SK-N-SH (cell line): ENCODE data around the gene DAZAP2.

Experiments
- ELF1 ChIP-seq: IDR thresholded peaks from 2 replicates; pipeline ENCODE4 v1.4.0; 2012
- EP300 ChIP-seq, 2 experiments: IDR thresholded peaks; 2 replicates each; pipeline versions ENCODE4 v1.4.0 to v1.6.1; 2012; ENCODE audit warnings: borderline replicate concordance in 1 of 2, low read depth in 1 of 2, low read length in 1 of 2
- FOXJ3 ChIP-seq: sonication (generic); formaldehyde crosslinking; IDR thresholded peaks from 2 replicates; pipeline ENCODE4 v1.5.1; 2020; ENCODE audit warnings: mild to moderate bottlenecking, missing genetic modification reagents
- TCF12 ChIP-seq: IDR thresholded peaks from 2 replicates; pipeline ENCODE4 v1.4.0; 2012
- TF ChIP-seq, protein P1 (sequence below): fragments of 200-600 bp; sonication (generic); IDR thresholded peaks from 2 replicates; pipeline ENCODE4 v1.6.1; 2017; ENCODE audit warnings: antibody characterized with exemption, mild to moderate bottlenecking, moderate library complexity

GRCh38 chr12:51253276-51253675 is 14.7 kb downstream of the DAZAP2 start:
- TF ChIP-seq, protein P1, sequence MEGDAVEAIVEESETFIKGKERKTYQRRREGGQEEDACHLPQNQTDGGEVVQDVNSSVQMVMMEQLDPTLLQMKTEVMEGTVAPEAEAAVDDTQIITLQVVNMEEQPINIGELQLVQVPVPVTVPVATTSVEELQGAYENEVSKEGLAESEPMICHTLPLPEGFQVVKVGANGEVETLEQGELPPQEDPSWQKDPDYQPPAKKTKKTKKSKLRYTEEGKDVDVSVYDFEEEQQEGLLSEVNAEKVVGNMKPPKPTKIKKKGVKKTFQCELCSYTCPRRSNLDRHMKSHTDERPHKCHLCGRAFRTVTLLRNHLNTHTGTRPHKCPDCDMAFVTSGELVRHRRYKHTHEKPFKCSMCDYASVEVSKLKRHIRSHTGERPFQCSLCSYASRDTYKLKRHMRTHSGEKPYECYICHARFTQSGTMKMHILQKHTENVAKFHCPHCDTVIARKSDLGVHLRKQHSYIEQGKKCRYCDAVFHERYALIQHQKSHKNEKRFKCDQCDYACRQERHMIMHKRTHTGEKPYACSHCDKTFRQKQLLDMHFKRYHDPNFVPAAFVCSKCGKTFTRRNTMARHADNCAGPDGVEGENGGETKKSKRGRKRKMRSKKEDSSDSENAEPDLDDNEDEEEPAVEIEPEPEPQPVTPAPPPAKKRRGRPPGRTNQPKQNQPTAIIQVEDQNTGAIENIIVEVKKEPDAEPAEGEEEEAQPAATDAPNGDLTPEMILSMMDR, result no peak
- no peak for TF ChIP-seq FOXJ3 (CRISPR knock-in tag)
- TF ChIP-seq EP300 (IDR thresholded peaks at IDR 0.05; ENCODE audit: borderline replicate concordance in 1 of 2, low read depth in 1 of 2, low read length in 1 of 2), result no peak
- no peak for TF ChIP-seq ELF1
- no peak for TF ChIP-seq TCF12
